Esophagus squamous epithelium (tissue), 4 donors: Measurements from ENCODE around the gene NUP88.

Experiments
- POLR2A ChIP-seq, 4 donors: fragments of 450-650 bp; IDR thresholded peaks; one replicate each; pipeline ENCODE4 v1.6.1; 2017; ENCODE audit warnings: antibody characterized with exemption in 4 of 4, mild to moderate bottlenecking in 4 of 4, moderate library complexity in 3 of 4
- TF ChIP-seq, protein P1 (sequence below), 6 experiments: fragments of 450-650 bp in 4 of 6; fragments of 200-600 bp in 2 of 6; sonication (generic) in 2 of 6; IDR thresholded peaks; one replicate each; pipeline ENCODE4 v1.5.1; 2016 to 2019; ENCODE audit warnings: antibody characterized with exemption in 6 of 6, mild to moderate bottlenecking in 4 of 6, moderate library complexity in 4 of 6

DNA sequence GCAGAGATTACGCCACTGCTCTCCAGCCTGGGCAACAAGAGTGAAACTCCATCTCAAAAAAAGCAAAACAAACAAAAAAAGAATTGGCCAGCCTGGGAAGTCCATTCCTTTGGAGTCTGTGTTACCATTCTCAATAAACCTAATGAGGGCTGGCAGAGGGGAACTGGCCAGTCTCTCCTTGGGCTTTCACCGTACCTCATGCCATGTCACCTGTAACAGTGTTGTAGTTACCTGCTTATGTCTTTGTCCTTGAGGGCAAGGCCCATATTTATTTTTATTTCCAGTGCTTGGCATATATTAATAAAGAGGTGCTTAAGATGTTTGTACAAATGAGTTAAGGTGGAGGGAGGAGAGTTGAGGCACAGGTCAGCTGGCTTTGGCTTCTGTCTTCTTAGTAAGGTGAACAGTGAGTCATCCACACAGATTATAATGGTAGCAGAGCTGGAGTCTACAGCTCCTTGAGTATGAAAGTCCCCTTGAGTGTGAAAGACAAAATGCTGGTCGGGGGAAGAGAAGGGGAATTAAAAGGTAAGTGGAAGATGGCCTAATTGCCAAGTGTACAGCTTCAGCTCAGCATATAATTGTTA lies 11.0 kb upstream of the NUP88 start:
- TF ChIP-seq, protein P1, sequence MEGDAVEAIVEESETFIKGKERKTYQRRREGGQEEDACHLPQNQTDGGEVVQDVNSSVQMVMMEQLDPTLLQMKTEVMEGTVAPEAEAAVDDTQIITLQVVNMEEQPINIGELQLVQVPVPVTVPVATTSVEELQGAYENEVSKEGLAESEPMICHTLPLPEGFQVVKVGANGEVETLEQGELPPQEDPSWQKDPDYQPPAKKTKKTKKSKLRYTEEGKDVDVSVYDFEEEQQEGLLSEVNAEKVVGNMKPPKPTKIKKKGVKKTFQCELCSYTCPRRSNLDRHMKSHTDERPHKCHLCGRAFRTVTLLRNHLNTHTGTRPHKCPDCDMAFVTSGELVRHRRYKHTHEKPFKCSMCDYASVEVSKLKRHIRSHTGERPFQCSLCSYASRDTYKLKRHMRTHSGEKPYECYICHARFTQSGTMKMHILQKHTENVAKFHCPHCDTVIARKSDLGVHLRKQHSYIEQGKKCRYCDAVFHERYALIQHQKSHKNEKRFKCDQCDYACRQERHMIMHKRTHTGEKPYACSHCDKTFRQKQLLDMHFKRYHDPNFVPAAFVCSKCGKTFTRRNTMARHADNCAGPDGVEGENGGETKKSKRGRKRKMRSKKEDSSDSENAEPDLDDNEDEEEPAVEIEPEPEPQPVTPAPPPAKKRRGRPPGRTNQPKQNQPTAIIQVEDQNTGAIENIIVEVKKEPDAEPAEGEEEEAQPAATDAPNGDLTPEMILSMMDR (IDR thresholded peaks at IDR 0.05): no peak
- no peak for TF ChIP-seq POLR2A (IDR thresholded peaks at IDR 0.05)
